DOHH2 (cell line): Measurements from ENCODE around the gene NUP210.

Experiments
- H3F3A ChIP-seq: fragments of 200-600 bp; sonication (generic), shearing (Covaris generic); 2 replicates; pipeline ENCODE4 v1.6.0; 2016; ENCODE audit warnings: antibody characterized with exemption, mild to moderate bottlenecking; ENCODE audit not compliant: control insufficient read depth, insufficient read depth
- H3K27ac ChIP-seq: fragments of 200-600 bp; sonication (generic); 2 replicates; pipeline ENCODE4 v1.5.1; 2014; ENCODE audit warnings: low read depth, mild to moderate bottlenecking, low read length, moderate library complexity
- H3K27me3 ChIP-seq: fragments of 200-600 bp; sonication (generic); 2 replicates; pipeline ENCODE4 v1.6.1; 2014; ENCODE audit warnings: mild to moderate bottlenecking, low read length, mixed read lengths; ENCODE audit not compliant: control insufficient read depth
- H3K36me3 ChIP-seq: fragments of 200-600 bp; sonication (generic); 2 replicates; pipeline ENCODE4 v1.6.1; 2014; ENCODE audit warnings: mild to moderate bottlenecking, low read length, moderate library complexity, mixed read lengths; ENCODE audit not compliant: control insufficient read depth
- H3K4me1 ChIP-seq: fragments of 200-600 bp; sonication (generic); 2 replicates; pipeline ENCODE4 v1.6.1; 2014; ENCODE audit warnings: mild to moderate bottlenecking, low read length, mixed read lengths; ENCODE audit not compliant: control insufficient read depth
- H3K4me2 ChIP-seq: fragments of 200-600 bp; sonication (generic); 2 replicates; pipeline ENCODE4 v1.6.0; 2014; ENCODE audit warnings: mild to moderate bottlenecking, low read length, moderate library complexity
- H3K4me3 ChIP-seq: fragments of 200-600 bp; sonication (generic); 2 replicates; pipeline ENCODE4 v1.5.1; 2014; ENCODE audit warnings: mild to moderate bottlenecking, low read length, mixed read lengths
- H3K79me2 ChIP-seq: fragments of 200-600 bp; sonication (generic); 2 replicates; pipeline ENCODE4 v1.6.1; 2014; ENCODE audit warnings: mild to moderate bottlenecking, low read length, mixed read lengths; ENCODE audit not compliant: control insufficient read depth
- H3K9me2 ChIP-seq: fragments of 200-600 bp; sonication (generic); replicated peaks from 2 replicates; pipeline ENCODE4 v1.6.1; 2014; ENCODE audit warnings: mild to moderate bottlenecking, low read length, mixed read lengths; ENCODE audit not compliant: control insufficient read depth
- H3K9me3 ChIP-seq: fragments of 200-600 bp; sonication (generic); 2 replicates; pipeline ENCODE4 v1.6.1; 2014; ENCODE audit warnings: antibody characterized with exemption, low read length, mixed read lengths; ENCODE audit not compliant: control insufficient read depth, insufficient read depth
- H4K20me1 ChIP-seq: fragments of 200-600 bp; sonication (generic); 2 replicates; pipeline ENCODE4 v1.6.0; 2014; ENCODE audit warnings: low read depth, mild to moderate bottlenecking, antibody characterized with exemption, low read length, moderate library complexity; ENCODE audit not compliant: control insufficient read depth, insufficient read depth
- CTCF ChIP-seq: fragments of 200-600 bp; sonication (generic); IDR thresholded peaks from one replicate; pipeline ENCODE4 v1.5.1; 2014; ENCODE audit warnings: antibody characterized with exemption, mild to moderate bottlenecking, low read depth, low read length; ENCODE audit not compliant: poor library complexity, severe bottlenecking
- EZH2phosphoT487 ChIP-seq: fragments of 200-600 bp; sonication (generic); IDR thresholded peaks from 2 replicates; pipeline ENCODE4 v1.6.1; 2017; ENCODE audit warnings: borderline replicate concordance, mild to moderate bottlenecking, antibody characterized with exemption, low read length, moderate library complexity, mixed read lengths

The NUP210 gene

GRCh38 chr3:13272831-13273603 is 147.1 kb downstream of the NUP210 start:
- no peaks in the 10 kb centered on the region for H3K4me1 ChIP-seq

GRCh38 chr3:13269711-13270378 is 150.3 kb downstream of the NUP210 start:
- Histone ChIP-seq H3K79me2 (no peaks in the 10 kb centered on the region), H3K4me1 (no peaks in the 10 kb centered on the region), H3K4me2 (no peak overlapping the region), H3K9me3 (no peaks in the 10 kb centered on the region), H3K4me3 (no peak overlapping the region), H3K27ac (no peak overlapping the region), H3K9me2 (no peaks in the 10 kb centered on the region), H3K36me3 (no peaks in the 10 kb centered on the region), H3F3A (no peaks in the 10 kb centered on the region), H3K27me3 (peaks cover 30% of the 10 kb centered on the region), H4K20me1 (no peaks in the 10 kb centered on the region)
- TF ChIP-seq CTCF (no peak), EZH2phosphoT487 (no peak)

More at GRCh38 chr3:13272831-13273603, 147.1 kb downstream of the NUP210 start:
- no peak overlapping the region for H3K27ac ChIP-seq
- H3K4me2 ChIP-seq = no peak overlapping the region
- no peaks in the 10 kb centered on the region for H4K20me1 ChIP-seq
- peaks cover 27% of the 10 kb centered on the region for H3K27me3 ChIP-seq
- H3K9me2 ChIP-seq = no peaks in the 10 kb centered on the region
- H3K36me3 ChIP-seq = no peaks in the 10 kb centered on the region
- H3K79me2 ChIP-seq = no peaks in the 10 kb centered on the region
- no peaks in the 10 kb centered on the region for H3K9me3 ChIP-seq
- no peak for TF ChIP-seq CTCF
- no peak for TF ChIP-seq EZH2phosphoT487
- no peak overlapping the region for H3K4me3 ChIP-seq
- H3F3A ChIP-seq = no peaks in the 10 kb centered on the region

- no peaks in the 10 kb centered on the region for H3K9me2 ChIP-seq
- no peak overlapping the region for H3K27ac ChIP-seq
- H3K36me3 ChIP-seq = no peaks in the 10 kb centered on the region
- no peak overlapping the region for H3K4me3 ChIP-seq
- no peaks in the 10 kb centered on the region for H4K20me1 ChIP-seq
- H3K79me2 ChIP-seq = no peaks in the 10 kb centered on the region
- no peaks in the 10 kb centered on the region for H3K4me1 ChIP-seq
- TF ChIP-seq EZH2phosphoT487 = no peak
- H3F3A ChIP-seq = no peaks in the 10 kb centered on the region
- H3K27me3 ChIP-seq = peaks cover 29% of the 10 kb centered on the region
- no peaks in the 10 kb centered on the region for H3K9me3 ChIP-seq
- H3K4me2 ChIP-seq = no peak overlapping the region
Measured at GRCh38 chr3:13268961-13269441, 151.1 kb downstream of the NUP210 start.

GRCh38 chr3:13268120-13268519 is 152.0 kb downstream of the NUP210 start:
- Histone ChIP-seq H3K4me1 (peaks cover 1% of the 10 kb centered on the region), H3K27me3 (peaks cover 21% of the 10 kb centered on the region), H3K4me3 (no peak overlapping the region), H3K36me3 (no peaks in the 10 kb centered on the region), H3K79me2 (no peaks in the 10 kb centered on the region), H3K9me3 (no peaks in the 10 kb centered on the region), H4K20me1 (no peaks in the 10 kb centered on the region), H3K4me2 (no peak overlapping the region), H3K9me2 (no peaks in the 10 kb centered on the region), H3F3A (no peaks in the 10 kb centered on the region), H3K27ac (no peak overlapping the region)
- TF ChIP-seq CTCF = no peak
- no peak for TF ChIP-seq EZH2phosphoT487
